ENCODE measurements around the gene SHROOM4. TPM values are rescaled to one million over a fixed set of nuclear protein-coding genes. Genes with fewer than 3 reads are reported as not detected.
A peak's percentile ranks its signal among the peaks of the same experiment; 100 is the strongest.

The SHROOM4 gene
- total RNA-seq, 1 donor from 2014 or later: 33.2 TPM

DNA sequence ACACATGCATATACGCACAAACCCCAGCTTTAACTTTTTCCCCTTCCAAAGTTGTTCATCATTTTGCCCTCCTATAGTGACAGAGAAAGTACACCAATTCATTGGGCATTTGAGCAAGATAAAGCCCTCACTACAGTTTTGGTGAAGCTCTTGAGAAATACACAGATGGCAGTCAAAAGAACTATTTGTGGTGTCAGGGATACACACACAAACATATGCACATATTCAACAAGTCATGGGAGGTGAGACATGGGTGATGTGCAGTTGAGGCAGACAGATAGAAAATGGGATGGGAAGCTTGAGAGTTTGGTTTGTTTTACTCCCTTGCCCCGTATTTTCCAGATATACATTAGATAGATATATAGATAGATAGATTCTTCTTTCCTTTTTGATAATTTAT lies 11.8 kb upstream of the SHROOM4 start:
- ATAC-seq: no peak

GRCh38 chrX:50818986-50819385 lies 5.0 kb upstream of the SHROOM4 start:
- Histone ChIP-seq H3K4me3 (no peak overlapping the region), H3K36me3 (no peaks in the 10 kb centered on the region), H3K27me3 (ENCODE audit: low read depth) (no peaks in the 10 kb centered on the region), H3K9me3 (no peaks in the 10 kb centered on the region), H3K27ac (no peak overlapping the region), H3K4me1 (peaks cover 8% of the 10 kb centered on the region)
- TF ChIP-seq CTCF (IDR thresholded peaks at IDR 0.05): no peak
- no peak for ATAC-seq
- no peak for DNase-seq
- intact Hi-C loops (cut with DNase I): no loop called here

More for the DNA sequence above, 11.8 kb upstream of the SHROOM4 start:
- no peak overlapping the region for H3K4me3 ChIP-seq
- no peaks in the 10 kb centered on the region for H3K27me3 ChIP-seq (ENCODE audit: low read depth)
- no peaks in the 10 kb centered on the region for H3K4me1 ChIP-seq
- no peaks in the 10 kb centered on the region for H3K9me3 ChIP-seq
- no peaks in the 10 kb centered on the region for H3K36me3 ChIP-seq
- intact Hi-C loops (cut with DNase I): no loop called here
- H3K27ac ChIP-seq: no peak overlapping the region
- no peak for DNase-seq
- no peak for TF ChIP-seq CTCF (IDR thresholded peaks at IDR 0.05)

GRCh38 chrX:50815120-50815519 lies 1.1 kb upstream of the SHROOM4 start:
- H3K36me3 ChIP-seq: no peaks in the 10 kb centered on the region
- TF ChIP-seq CTCF (IDR thresholded peaks at IDR 0.05): no peak
- peak overlapping the region; percentile 80 for H3K27ac ChIP-seq
- intact Hi-C loops (cut with DNase I): no loop called here
- H3K27me3 ChIP-seq (ENCODE audit: low read depth): no peaks in the 10 kb centered on the region
- no peak overlapping the region for H3K4me3 ChIP-seq
- ATAC-seq (no peak), DNase-seq (no peak)
- H3K9me3 ChIP-seq: no peaks in the 10 kb centered on the region
- H3K4me1 ChIP-seq: peaks cover 8% of the 10 kb centered on the region

GRCh38 chrX:50814701-50815100 lies 707 bp upstream of the SHROOM4 start:
- peak overlapping the region; percentile 66 for H3K4me3 ChIP-seq
- H3K27ac ChIP-seq: peak overlapping the region; percentile 80
- H3K9me3 ChIP-seq: no peaks in the 10 kb centered on the region
- no peaks in the 10 kb centered on the region for H3K36me3 ChIP-seq
- DNase-seq (no peak), ATAC-seq (no peak)
- intact Hi-C loops (cut with DNase I): no loop called here
- TF ChIP-seq CTCF (IDR thresholded peaks at IDR 0.05): no peak
- H3K27me3 ChIP-seq (ENCODE audit: low read depth): no peaks in the 10 kb centered on the region
- peaks cover 8% of the 10 kb centered on the region for H3K4me1 ChIP-seq

GRCh38 chrX:50812995-50813842 lies 775 bp downstream of the SHROOM4 start:
- H3K36me3 ChIP-seq: no peaks in the 10 kb centered on the region
- peak overlapping the region; percentile 66 for H3K4me3 ChIP-seq
- H3K4me1 ChIP-seq: peaks cover 8% of the 10 kb centered on the region
- no peaks in the 10 kb centered on the region for H3K9me3 ChIP-seq
- DNase-seq (peak; percentile 53), ATAC-seq (peak; percentile 67 to 68)
- no peak for TF ChIP-seq CTCF (IDR thresholded peaks at IDR 0.05)
- no peaks in the 10 kb centered on the region for H3K27me3 ChIP-seq (ENCODE audit: low read depth)
- intact Hi-C loops (cut with DNase I): no loop called here
- H3K27ac ChIP-seq: peak overlapping the region; percentile 80

All from lower lobe of right lung (tissue), 2 donors.